ENCODE data around the gene BAAT.

The BAAT gene

DNA sequence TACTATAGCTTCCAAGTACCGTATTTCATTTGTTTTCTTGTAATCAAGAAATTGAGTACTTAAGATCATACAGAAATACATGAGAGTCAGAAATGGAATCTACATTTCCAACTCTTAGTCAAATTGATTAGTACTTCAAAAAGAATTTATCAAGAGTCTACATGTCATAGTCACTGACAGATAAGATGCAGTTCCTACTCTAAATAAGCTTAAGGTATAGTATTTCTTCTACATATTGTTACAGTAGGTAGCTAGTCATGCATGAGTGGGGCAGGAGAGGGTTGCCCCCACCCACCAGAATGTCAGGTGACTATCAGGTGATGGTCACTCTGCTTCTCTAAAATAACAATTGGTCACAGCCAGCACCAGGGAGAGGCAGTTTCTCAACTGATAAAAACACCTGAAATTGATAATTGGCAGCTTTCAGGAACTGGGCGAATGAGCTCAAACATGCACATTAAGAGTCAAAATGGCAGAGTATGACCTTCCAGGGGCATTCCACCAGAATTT is 2.9 kb downstream of the BAAT start:
- Histone ChIP-seq H2AK5ac (ENCODE audit: low read depth, low read length) (no peak overlapping the region), H3K23ac (ENCODE audit: low read depth, low read length, poor library complexity) (no peak overlapping the region), H3K9ac (ENCODE audit: low read depth, low read length, poor library complexity) (no peak overlapping the region), H3K4me3 (ENCODE audit: low read length in 2 of 2) (no peak overlapping the region), H2BK5ac (ENCODE audit: low read length) (no peak overlapping the region), H3K4ac (ENCODE audit: low read length) (no peak overlapping the region), H3K18ac (ENCODE audit: low read length) (no peak overlapping the region), H4K91ac (ENCODE audit: low read depth, low read length, poor library complexity) (no peak overlapping the region), H3K4me1 (ENCODE audit: control insufficient read depth in 2 of 2, insufficient read depth in 1 of 2, low read depth in 1 of 2, low read length in 2 of 2) (no peaks in the 10 kb centered on the region), H3K27me3 (ENCODE audit: control insufficient read depth in 3 of 3, insufficient read depth in 3 of 3, low read depth in 1 of 3, low read length in 3 of 3) (no peaks in the 10 kb centered on the region), H2AFZ (ENCODE audit: low read length) (no peak overlapping the region), H2BK120ac (ENCODE audit: low read depth, low read length) (no peak overlapping the region), H3K79me1 (ENCODE audit: low read depth, low read length) (no peaks in the 10 kb centered on the region), H3K14ac (ENCODE audit: low read length) (no peak overlapping the region), H2BK15ac (ENCODE audit: low read length) (no peak overlapping the region), H3K9me3 (replicated peaks in 1 of 2; ENCODE audit: control insufficient read depth in 2 of 2, insufficient read depth in 1 of 2, low read depth in 1 of 2, low read length in 2 of 2) (peaks cover 0 to 20% of the 10 kb centered on the region in 2 donors), H4K8ac (ENCODE audit: low read depth, low read length) (no peak overlapping the region), H3K4me2 (ENCODE audit: insufficient read depth, low read length, poor library complexity, severe bottlenecking) (no peak overlapping the region), H3K36me3 (replicated peaks in 1 of 2; ENCODE audit: control insufficient read depth in 2 of 2, insufficient read depth in 2 of 2, low read length in 2 of 2) (peaks cover 0 to 4% of the 10 kb centered on the region in 2 donors), H3K27ac (replicated peaks; ENCODE audit: low read length) (no peak overlapping the region), H2BK12ac (ENCODE audit: low read length) (no peak overlapping the region)
- WGBS, 2 donors (ENCODE audit: extremely low coverage in 2 of 2, insufficient read length in 2 of 2, insufficient replicate concordance in 1 of 2) = no CpG with 5 or more reads among the region's 2 CpGs
- no peak for DNase-seq (ENCODE audit: low spot score)

DNA sequence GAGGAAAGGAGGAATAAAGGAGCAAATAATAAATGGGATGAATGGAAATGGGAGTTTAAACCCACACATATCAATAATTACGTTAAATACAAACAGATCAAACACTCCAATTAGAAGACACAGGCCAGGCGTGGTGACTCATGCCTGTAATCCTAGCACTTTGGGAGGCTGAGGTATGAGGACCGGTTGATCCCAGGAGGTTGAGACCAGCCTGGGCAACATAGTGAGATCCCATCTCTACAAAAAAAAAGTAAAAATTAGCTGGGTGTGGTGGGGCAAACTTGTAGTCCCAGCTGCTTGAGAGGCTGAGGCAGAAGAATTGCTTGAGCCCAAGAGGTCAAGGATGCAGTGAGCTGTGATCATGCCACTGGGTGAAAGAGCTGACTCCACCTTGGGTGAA is 3.7 kb downstream of the BAAT start:
- Histone ChIP-seq H2BK120ac (ENCODE audit: low read depth, low read length) (no peak overlapping the region), H2BK15ac (ENCODE audit: low read length) (no peak overlapping the region), H3K36me3 (replicated peaks in 1 of 2; ENCODE audit: control insufficient read depth in 2 of 2, insufficient read depth in 2 of 2, low read length in 2 of 2) (no peaks in the 10 kb centered on the region), H2AFZ (ENCODE audit: low read length) (no peak overlapping the region), H2BK12ac (ENCODE audit: low read length) (no peak overlapping the region), H3K4me3 (ENCODE audit: low read length in 2 of 2) (no peak overlapping the region), H3K4me1 (ENCODE audit: control insufficient read depth in 2 of 2, insufficient read depth in 1 of 2, low read depth in 1 of 2, low read length in 2 of 2) (peaks cover 1 to 5% of the 10 kb centered on the region in 2 donors), H3K9me3 (replicated peaks in 1 of 2; ENCODE audit: control insufficient read depth in 2 of 2, insufficient read depth in 1 of 2, low read depth in 1 of 2, low read length in 2 of 2) (peaks cover 0 to 13% of the 10 kb centered on the region in 2 donors), H4K91ac (ENCODE audit: low read depth, low read length, poor library complexity) (no peak overlapping the region), H2AK5ac (ENCODE audit: low read depth, low read length) (no peak overlapping the region), H3K18ac (ENCODE audit: low read length) (no peak overlapping the region), H3K4me2 (ENCODE audit: insufficient read depth, low read length, poor library complexity, severe bottlenecking) (no peak overlapping the region), H4K8ac (ENCODE audit: low read depth, low read length) (no peak overlapping the region), H3K23ac (ENCODE audit: low read depth, low read length, poor library complexity) (no peak overlapping the region), H3K9ac (ENCODE audit: low read depth, low read length, poor library complexity) (no peak overlapping the region), H2BK5ac (ENCODE audit: low read length) (no peak overlapping the region), H3K4ac (ENCODE audit: low read length) (no peak overlapping the region), H3K14ac (ENCODE audit: low read length) (no peak overlapping the region), H3K27me3 (ENCODE audit: control insufficient read depth in 3 of 3, insufficient read depth in 3 of 3, low read depth in 1 of 3, low read length in 3 of 3) (no peaks in the 10 kb centered on the region), H3K79me1 (ENCODE audit: low read depth, low read length) (no peaks in the 10 kb centered on the region), H3K27ac (replicated peaks; ENCODE audit: low read length) (no peak overlapping the region)
- no CpG with 5 or more reads among the region's 3 CpGs for WGBS, 2 donors (ENCODE audit: extremely low coverage in 2 of 2, insufficient read length in 2 of 2, insufficient replicate concordance in 1 of 2)
- no peak for DNase-seq (ENCODE audit: low spot score)

DNA sequence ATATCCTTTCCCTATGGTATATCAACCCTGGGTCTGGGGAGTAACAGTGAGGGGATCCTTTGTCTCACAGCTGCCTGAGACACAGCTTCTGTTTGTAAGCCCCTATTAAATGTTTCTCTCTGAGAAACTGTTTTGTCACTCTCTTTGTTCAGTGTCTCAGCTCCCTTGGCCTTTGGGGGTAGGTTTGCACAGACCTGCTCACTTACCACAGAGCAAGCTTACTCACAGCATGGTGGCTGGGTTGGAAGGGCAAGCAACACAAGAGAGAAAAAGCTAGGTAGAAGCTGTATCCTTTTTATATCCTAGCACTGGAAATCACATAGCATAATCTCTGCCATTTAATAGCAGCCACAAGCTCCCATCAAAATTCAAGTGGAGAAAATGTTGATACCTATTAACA is 4.5 kb downstream of the BAAT start:
- no peak overlapping the region for H3K4me2 ChIP-seq (ENCODE audit: insufficient read depth, low read length, poor library complexity, severe bottlenecking)
- no peak overlapping the region for H3K14ac ChIP-seq (ENCODE audit: low read length)
- H2BK120ac ChIP-seq (ENCODE audit: low read depth, low read length) = no peak overlapping the region
- no peak overlapping the region for H2BK5ac ChIP-seq (ENCODE audit: low read length)
- peaks cover 0 to 10% of the 10 kb centered on the region in 2 donors for H3K9me3 ChIP-seq (replicated peaks in 1 of 2; ENCODE audit: control insufficient read depth in 2 of 2, insufficient read depth in 1 of 2, low read depth in 1 of 2, low read length in 2 of 2)
- no peak overlapping the region for H2BK15ac ChIP-seq (ENCODE audit: low read length)
- no peak for DNase-seq (ENCODE audit: low spot score)
- no peak overlapping the region for H4K91ac ChIP-seq (ENCODE audit: low read depth, low read length, poor library complexity)
- H3K4me1 ChIP-seq (ENCODE audit: control insufficient read depth in 2 of 2, insufficient read depth in 1 of 2, low read depth in 1 of 2, low read length in 2 of 2) = peaks cover 1 to 5% of the 10 kb centered on the region in 2 donors
- H3K4ac ChIP-seq (ENCODE audit: low read length) = no peak overlapping the region
- H3K79me1 ChIP-seq (ENCODE audit: low read depth, low read length) = no peaks in the 10 kb centered on the region
- H3K4me3 ChIP-seq (ENCODE audit: low read length in 2 of 2) = no peak overlapping the region
- H3K36me3 ChIP-seq (replicated peaks in 1 of 2; ENCODE audit: control insufficient read depth in 2 of 2, insufficient read depth in 2 of 2, low read length in 2 of 2) = no peaks in the 10 kb centered on the region
- H3K27me3 ChIP-seq (ENCODE audit: control insufficient read depth in 3 of 3, insufficient read depth in 3 of 3, low read depth in 1 of 3, low read length in 3 of 3) = no peaks in the 10 kb centered on the region
- H3K27ac ChIP-seq (replicated peaks; ENCODE audit: low read length) = peak overlapping the region; percentile 4
- no peak overlapping the region for H3K23ac ChIP-seq (ENCODE audit: low read depth, low read length, poor library complexity)
- no peak overlapping the region for H2BK12ac ChIP-seq (ENCODE audit: low read length)
- no peak overlapping the region for H3K9ac ChIP-seq (ENCODE audit: low read depth, low read length, poor library complexity)
- H3K18ac ChIP-seq (ENCODE audit: low read length) = no peak overlapping the region
- H2AK5ac ChIP-seq (ENCODE audit: low read depth, low read length) = no peak overlapping the region
- no peak overlapping the region for H2AFZ ChIP-seq (ENCODE audit: low read length)
- no peak overlapping the region for H4K8ac ChIP-seq (ENCODE audit: low read depth, low read length)

DNA sequence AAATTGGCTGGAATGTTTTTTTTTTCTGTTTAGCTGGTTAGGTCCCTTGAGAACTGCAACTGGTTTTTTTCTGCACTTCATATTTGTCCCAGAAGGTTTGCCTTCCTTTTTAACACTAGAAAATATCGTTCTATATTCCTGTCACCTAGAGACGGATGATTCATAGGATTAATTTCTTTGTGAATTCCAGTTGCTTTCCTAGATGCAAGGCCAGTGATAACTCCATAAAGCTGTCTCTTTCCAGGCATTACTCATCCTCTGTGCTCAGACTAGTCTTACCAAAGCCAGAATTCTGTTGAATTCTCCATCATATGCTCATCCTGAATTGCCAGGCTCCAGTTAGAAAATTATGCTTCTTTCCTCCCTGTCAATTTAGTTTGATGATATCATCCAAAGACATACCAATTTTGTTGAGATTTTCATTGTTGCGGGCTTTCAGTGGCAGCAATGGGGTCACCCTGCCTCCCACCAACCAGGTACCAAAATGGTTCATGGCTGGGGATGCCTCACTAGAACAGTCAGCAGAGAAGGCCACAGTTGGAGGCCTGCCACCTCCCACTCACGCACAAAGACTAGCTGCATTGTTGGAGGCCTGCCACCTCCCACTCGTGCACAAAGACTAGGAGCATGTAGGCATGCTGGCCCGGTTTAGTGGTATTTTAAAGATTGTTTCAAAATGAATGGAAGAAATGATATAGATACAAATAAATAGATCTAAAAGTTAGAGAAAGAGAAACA is 8.5 kb downstream of the BAAT start:
- Histone ChIP-seq H2AFZ (ENCODE audit: low read length) (no peak overlapping the region), H3K79me1 (ENCODE audit: low read depth, low read length) (no peaks in the 10 kb centered on the region), H2AK5ac (ENCODE audit: low read depth, low read length) (no peak overlapping the region), H3K4me2 (ENCODE audit: insufficient read depth, low read length, poor library complexity, severe bottlenecking) (no peak overlapping the region), H2BK5ac (ENCODE audit: low read length) (no peak overlapping the region), H3K9ac (ENCODE audit: low read depth, low read length, poor library complexity) (no peak overlapping the region), H3K18ac (ENCODE audit: low read length) (no peak overlapping the region), H3K4me1 (ENCODE audit: control insufficient read depth in 2 of 2, insufficient read depth in 1 of 2, low read depth in 1 of 2, low read length in 2 of 2) (peaks cover 1 to 8% of the 10 kb centered on the region in 2 donors), H2BK12ac (ENCODE audit: low read length) (no peak overlapping the region), H3K4ac (ENCODE audit: low read length) (no peak overlapping the region), H3K14ac (ENCODE audit: low read length) (no peak overlapping the region), H3K23ac (ENCODE audit: low read depth, low read length, poor library complexity) (no peak overlapping the region), H4K8ac (ENCODE audit: low read depth, low read length) (no peak overlapping the region), H4K91ac (ENCODE audit: low read depth, low read length, poor library complexity) (no peak overlapping the region), H3K27me3 (ENCODE audit: control insufficient read depth in 3 of 3, insufficient read depth in 3 of 3, low read depth in 1 of 3, low read length in 3 of 3) (no peaks in the 10 kb centered on the region), H2BK15ac (ENCODE audit: low read length) (no peak overlapping the region), H2BK120ac (ENCODE audit: low read depth, low read length) (no peak overlapping the region), H3K9me3 (replicated peaks in 1 of 2; ENCODE audit: control insufficient read depth in 2 of 2, insufficient read depth in 1 of 2, low read depth in 1 of 2, low read length in 2 of 2) (no peaks in the 10 kb centered on the region), H3K27ac (replicated peaks; ENCODE audit: low read length) (no peak overlapping the region), H3K36me3 (replicated peaks in 1 of 2; ENCODE audit: control insufficient read depth in 2 of 2, insufficient read depth in 2 of 2, low read length in 2 of 2) (no peaks in the 10 kb centered on the region), H3K4me3 (ENCODE audit: low read length in 2 of 2) (no peak overlapping the region)
- WGBS, 2 donors (ENCODE audit: extremely low coverage in 2 of 2, insufficient read length in 2 of 2, insufficient replicate concordance in 1 of 2) = no CpG with 5 or more reads among the region's 6 CpGs
- DNase-seq (ENCODE audit: low spot score) = no peak
